Neural cell (in vitro differentiated cells): ENCODE measurements around the gene SF3B4. TPM values are rescaled to one million over a fixed set of nuclear protein-coding genes. Genes with fewer than 3 reads are reported as not detected.

Source experiments
- H2AFZ ChIP-seq: fragments of 200-600, 300-800 bp; sonication (generic), shearing (Covaris generic); 2 replicates; pipeline ENCODE4 v1.6.0; 2014; ENCODE audit warnings: low read depth, mild to moderate bottlenecking, antibody characterized with exemption, low read length, moderate library complexity
- H3F3A ChIP-seq: fragments of 200-600 bp; shearing (Covaris generic); 2 replicates; pipeline ENCODE4 v1.6.1; 2016; ENCODE audit warnings: mild to moderate bottlenecking, moderate library complexity, mixed read lengths, antibody characterized with exemption, low read length; ENCODE audit not compliant: insufficient read depth, poor library complexity, severe bottlenecking
- H3K27ac ChIP-seq: fragments of 200-600, 300-800 bp; sonication (generic), shearing (Covaris generic); 2 replicates; pipeline ENCODE4 v1.5.1; 2014; ENCODE audit warnings: mild to moderate bottlenecking, low read length, moderate library complexity
- H3K27me3 ChIP-seq: fragments of 300-800, 200-600 bp; sonication (generic), shearing (Covaris generic); 2 replicates; pipeline ENCODE4 v1.6.0; 2014; ENCODE audit warnings: mild to moderate bottlenecking, low read depth, low read length, moderate library complexity; ENCODE audit not compliant: insufficient read depth
- H3K36me3 ChIP-seq: fragments of 300-800, 200-600 bp; sonication (generic), shearing (Covaris generic); 2 replicates; pipeline ENCODE4 v1.5.1; 2014; ENCODE audit warnings: mild to moderate bottlenecking, antibody characterized with exemption, low read length, moderate library complexity; ENCODE audit not compliant: insufficient read depth
- H3K4me2 ChIP-seq: fragments of 300-800, 200-600 bp; sonication (generic), shearing (Covaris generic); 2 replicates; pipeline ENCODE4 v1.6.0; 2014; ENCODE audit warnings: mild to moderate bottlenecking, low read length
- H3K4me3 ChIP-seq: fragments of 300-800, 200-600 bp; sonication (generic), shearing (Covaris generic); 2 replicates; pipeline ENCODE4 v1.5.1; 2014; ENCODE audit warnings: mild to moderate bottlenecking, low read length, moderate library complexity
- H3K79me2 ChIP-seq: fragments of 200-600 bp; shearing (Covaris generic); replicated peaks from 2 replicates; pipeline ENCODE4 v1.6.0; 2014; ENCODE audit warnings: mild to moderate bottlenecking, low read length, moderate library complexity; ENCODE audit not compliant: insufficient read depth
- H3K9ac ChIP-seq: fragments of 300-800, 200-600 bp; sonication (generic), shearing (Covaris generic); 2 replicates; pipeline ENCODE4 v1.6.1; 2016; ENCODE audit warnings: mild to moderate bottlenecking, low read length, mixed read lengths
- H3K9me2 ChIP-seq: fragments of 200-600 bp; shearing (Covaris generic); 2 replicates; pipeline ENCODE4 v1.6.1; 2016; ENCODE audit warnings: mild to moderate bottlenecking, low read length, mixed read lengths; ENCODE audit not compliant: insufficient read depth
- H3K9me3 ChIP-seq: fragments of 200-600, 300-800 bp; sonication (generic), shearing (Covaris generic); 2 replicates; pipeline ENCODE4 v1.6.1; 2016; ENCODE audit warnings: mild to moderate bottlenecking, mixed run types, low read length, moderate library complexity, mixed read lengths
- H4K20me1 ChIP-seq: fragments of 200-600 bp; shearing (Covaris generic); 2 replicates; pipeline ENCODE4 v1.6.1; 2016; ENCODE audit warnings: mild to moderate bottlenecking, mixed run types; ENCODE audit not compliant: insufficient read depth
- CTCF ChIP-seq: fragments of 450-650 bp; IDR thresholded peaks from 2 replicates; pipeline ENCODE4 v1.5.1; 2014; ENCODE audit warnings: antibody characterized with exemption, mild to moderate bottlenecking, moderate library complexity; ENCODE audit not compliant: poor library complexity, severe bottlenecking
- EP300 ChIP-seq: fragments of 450-650 bp; conservative IDR thresholded peaks from 2 replicates; pipeline ENCODE4 v1.6.1; 2014; ENCODE audit warnings: antibody characterized with exemption, mild to moderate bottlenecking, moderate library complexity; ENCODE audit not compliant: poor library complexity, severe bottlenecking
- EZH2 ChIP-seq: fragments of 200-600, 300-800 bp; shearing (Covaris generic), sonication (generic); IDR thresholded peaks from 2 replicates; pipeline ENCODE4 v1.6.1; 2014; ENCODE audit warnings: antibody characterized with exemption, low read length, borderline replicate concordance, mild to moderate bottlenecking; ENCODE audit not compliant: insufficient read depth, poor library complexity, severe bottlenecking
- MXI1 ChIP-seq: fragments of 450-650 bp; conservative IDR thresholded peaks from 2 replicates; pipeline ENCODE4 v1.6.1; 2014; ENCODE audit warnings: antibody characterized with exemption, mild to moderate bottlenecking; ENCODE audit not compliant: poor library complexity, severe bottlenecking
- POLR2AphosphoS5 ChIP-seq: IDR thresholded peaks from 2 replicates; pipeline ENCODE4 v1.6.1; 2012
- RAD21 ChIP-seq: fragments of 450-650 bp; conservative IDR thresholded peaks from 2 replicates; pipeline ENCODE4 v1.6.1; 2014; ENCODE audit warnings: antibody characterized with exemption, mild to moderate bottlenecking, moderate library complexity
- REST ChIP-seq: IDR thresholded peaks from 2 replicates; pipeline ENCODE4 v1.6.1; 2012; ENCODE audit warnings: borderline replicate concordance
- SMC3 ChIP-seq: fragments of 450-650 bp; conservative IDR thresholded peaks from 2 replicates; pipeline ENCODE4 v1.6.1; 2014; ENCODE audit warnings: antibody characterized with exemption, mild to moderate bottlenecking, moderate library complexity; ENCODE audit not compliant: poor library complexity
- TAF1 ChIP-seq: IDR thresholded peaks from 2 replicates; pipeline ENCODE4 v1.6.1; 2012; ENCODE audit warnings: low read depth
- polyA plus RNA-seq: library from polyadenylated mRNA; depleted of rRNA; stranded (reverse); fragments of >200 nt; gene quantifications from 2 replicates; pipeline ENCODE4 v1.2.3, GENCODE V29; 2014

SF3B4 gene
- polyA plus RNA-seq, 1 donor from 2014 or later: 14.1 TPM

- TF ChIP-seq POLR2AphosphoS5 (no peak), REST (no peak), CTCF (no peak), EP300 (no peak), SMC3 (no peak), MXI1 (no peak), EZH2 (no peak), RAD21 (no peak), TAF1 (no peak)
- Histone ChIP-seq H3K9me3 (no peaks in the 10 kb centered on the region), H4K20me1 (no peaks in the 10 kb centered on the region), H3K4me3 (no peak overlapping the region), H3K4me2 (no peak overlapping the region), H3K36me3 (no peaks in the 10 kb centered on the region), H3K9me2 (no peaks in the 10 kb centered on the region), H3K27ac (no peak overlapping the region), H3K9ac (no peak overlapping the region), H3F3A (no peaks in the 10 kb centered on the region), H3K79me2 (no peaks in the 10 kb centered on the region), H2AFZ (no peak overlapping the region), H3K27me3 (no peaks in the 10 kb centered on the region)
Measured at GRCh38 chr1:149965440-149965839, 37.8 kb upstream of the SF3B4 start.

- Histone ChIP-seq H3K36me3 (no peaks in the 10 kb centered on the region), H3K79me2 (no peaks in the 10 kb centered on the region), H3K4me3 (no peak overlapping the region), H3F3A (no peaks in the 10 kb centered on the region), H4K20me1 (no peaks in the 10 kb centered on the region), H3K9me2 (no peaks in the 10 kb centered on the region), H2AFZ (no peak overlapping the region), H3K27me3 (no peaks in the 10 kb centered on the region), H3K4me2 (no peak overlapping the region), H3K27ac (no peak overlapping the region), H3K9me3 (no peaks in the 10 kb centered on the region), H3K9ac (no peak overlapping the region)
- TF ChIP-seq EP300: no peak
- no peak for TF ChIP-seq REST
- TF ChIP-seq CTCF: no peak
- TF ChIP-seq EZH2: no peak
Measured at GRCh38 chr1:149963358-149963757, 35.8 kb upstream of the SF3B4 start.
